Stimulated activated memory B cell treated with anti-CD40 and anti-IgM and Interleukin-4, amounts not matched to agents 10 μg/mL and 1 μg/mL and 100 μg/mL, for 72 hours (primary cell): ENCODE data around the gene ATM.

Experiments
- ATAC-seq: fragments of 150-1000 bp; cut with Tn5 transposase; 2 replicates; pipeline ENCODE4 v1.10.0; 2021
- H3K27ac Mint-ChIP-seq: one replicate; pipeline ENCODE4 v1.8.0; 2022; ENCODE audit warnings: mild to moderate bottlenecking, mixed read lengths
- H3K27me3 Mint-ChIP-seq: one replicate; pipeline ENCODE4 v1.8.0; 2022; ENCODE audit warnings: mixed read lengths
- H3K36me3 Mint-ChIP-seq: one replicate; pipeline ENCODE4 v1.8.0; 2022; ENCODE audit warnings: mixed read lengths
- H3K4me1 Mint-ChIP-seq: one replicate; pipeline ENCODE4 v1.8.0; 2022; ENCODE audit warnings: mixed read lengths
- H3K4me3 Mint-ChIP-seq: one replicate; pipeline ENCODE4 v1.8.0; 2022; ENCODE audit warnings: mild to moderate bottlenecking, moderate library complexity, mixed read lengths
- H3K9me3 Mint-ChIP-seq: one replicate; pipeline ENCODE4 v1.8.0; 2022; ENCODE audit warnings: mixed read lengths

ATM gene

DNA sequence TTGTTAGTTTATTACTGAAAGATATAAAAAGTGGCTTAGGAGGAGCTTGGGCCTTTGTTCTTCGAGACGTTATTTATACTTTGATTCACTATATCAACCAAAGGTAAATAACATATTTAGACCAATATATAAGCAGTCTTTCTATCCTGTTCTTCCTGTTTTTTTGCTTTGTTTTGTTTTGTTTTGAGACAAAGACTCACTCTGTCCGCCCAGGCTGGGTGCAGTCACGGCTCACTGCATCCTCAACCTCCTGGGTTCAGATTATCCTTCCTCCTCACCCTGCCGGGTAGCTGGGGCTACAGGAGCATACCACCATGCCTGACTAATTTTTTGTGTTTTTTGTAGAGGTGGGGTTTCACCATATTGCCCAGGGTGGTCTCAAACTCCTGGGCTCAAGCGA is 66.8 kb downstream of the ATM start:
- ATAC-seq, result peak; percentile 89
- peaks cover 21% of the 10 kb centered on the region for H3K4me1 Mint-ChIP-seq
- no peaks in the 10 kb centered on the region for H3K9me3 Mint-ChIP-seq
- H3K27me3 Mint-ChIP-seq, result no peaks in the 10 kb centered on the region
- H3K27ac Mint-ChIP-seq, result peak overlapping the region; percentile 69
- H3K36me3 Mint-ChIP-seq, result peaks cover 41% of the 10 kb centered on the region
- H3K4me3 Mint-ChIP-seq, result no peak overlapping the region

DNA sequence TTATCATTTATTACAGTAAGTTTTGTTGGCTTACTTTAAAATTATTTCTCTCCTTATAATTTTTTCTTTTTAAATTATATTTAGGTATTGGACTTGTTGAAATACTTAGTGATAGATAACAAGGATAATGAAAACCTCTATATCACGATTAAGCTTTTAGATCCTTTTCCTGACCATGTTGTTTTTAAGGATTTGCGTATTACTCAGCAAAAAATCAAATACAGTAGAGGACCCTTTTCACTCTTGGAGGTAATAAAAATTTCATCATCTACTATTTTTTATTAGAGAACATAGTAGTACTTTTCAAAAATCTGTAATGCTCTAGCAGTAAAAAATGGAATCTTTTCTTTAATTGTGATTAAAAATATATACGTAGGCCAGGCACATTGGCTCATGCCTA is 70.4 kb downstream of the ATM start:
- no peak overlapping the region for H3K4me3 Mint-ChIP-seq
- no peaks in the 10 kb centered on the region for H3K27me3 Mint-ChIP-seq
- no peaks in the 10 kb centered on the region for H3K9me3 Mint-ChIP-seq
- no peak for ATAC-seq
- H3K27ac Mint-ChIP-seq, result no peak overlapping the region
- peaks cover 30% of the 10 kb centered on the region for H3K36me3 Mint-ChIP-seq
- H3K4me1 Mint-ChIP-seq, result peaks cover 14% of the 10 kb centered on the region

GRCh38 chr11:108302121-108302785 is 79.4 kb downstream of the ATM start:
- no peaks in the 10 kb centered on the region for H3K9me3 Mint-ChIP-seq
- H3K27me3 Mint-ChIP-seq, result no peaks in the 10 kb centered on the region
- no peaks in the 10 kb centered on the region for H3K4me1 Mint-ChIP-seq
- H3K4me3 Mint-ChIP-seq, result no peak overlapping the region
- H3K27ac Mint-ChIP-seq, result no peak overlapping the region
- ATAC-seq, result no peak
- H3K36me3 Mint-ChIP-seq, result peaks cover 47% of the 10 kb centered on the region

DNA sequence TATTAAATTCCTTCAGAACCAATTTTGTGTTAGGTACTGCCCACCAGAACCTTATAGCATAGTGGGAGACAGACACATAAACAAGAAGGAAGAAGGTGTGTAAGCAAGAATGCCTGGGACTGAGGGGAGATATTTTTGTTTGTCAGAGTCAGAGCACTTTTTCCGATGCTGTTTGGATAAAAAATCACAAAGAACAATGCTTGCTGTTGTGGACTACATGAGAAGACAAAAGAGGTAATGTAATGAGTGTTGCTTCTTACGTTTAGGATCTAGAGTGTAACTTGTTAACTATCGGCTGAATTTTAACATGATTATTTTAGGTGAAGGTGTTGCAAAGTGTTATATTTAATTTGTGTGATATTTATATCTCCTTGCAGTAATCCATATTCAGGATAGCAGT is 84.9 kb downstream of the ATM start:
- H3K36me3 Mint-ChIP-seq, result peaks cover 40% of the 10 kb centered on the region
- peaks cover 7% of the 10 kb centered on the region for H3K4me1 Mint-ChIP-seq
- H3K9me3 Mint-ChIP-seq, result no peaks in the 10 kb centered on the region
- no peak for ATAC-seq
- no peak overlapping the region for H3K27ac Mint-ChIP-seq
- no peaks in the 10 kb centered on the region for H3K27me3 Mint-ChIP-seq
- H3K4me3 Mint-ChIP-seq, result no peak overlapping the region

- Mint-ChIP-seq H3K27ac (peak overlapping the region; percentile 44), H3K36me3 (peaks cover 43% of the 10 kb centered on the region), H3K4me3 (no peak overlapping the region), H3K9me3 (no peaks in the 10 kb centered on the region), H3K4me1 (peaks cover 3% of the 10 kb centered on the region), H3K27me3 (no peaks in the 10 kb centered on the region)
- ATAC-seq, result no peak
Observed at GRCh38 chr11:108313444-108313843, 90.6 kb downstream of the ATM start.

DNA sequence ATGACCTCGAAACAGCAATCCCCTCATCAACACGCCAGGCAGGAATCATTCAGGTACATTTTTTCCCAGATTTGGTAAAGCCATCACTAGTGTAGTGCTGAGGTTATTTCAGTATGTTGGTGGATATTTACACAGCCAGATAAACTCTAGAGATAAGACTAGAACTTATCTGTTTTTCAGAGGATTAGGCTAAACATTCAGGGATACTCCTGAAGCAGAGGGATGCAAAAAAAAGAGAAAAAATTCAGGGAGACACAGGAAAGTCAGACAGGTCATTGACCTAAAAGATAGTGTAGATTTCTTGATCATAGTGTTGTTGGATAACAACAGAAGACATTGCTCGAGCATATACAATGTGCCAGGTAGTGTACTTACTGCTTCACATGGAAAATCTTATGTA is 93.2 kb downstream of the ATM start:
- no peak overlapping the region for H3K27ac Mint-ChIP-seq

DNA sequence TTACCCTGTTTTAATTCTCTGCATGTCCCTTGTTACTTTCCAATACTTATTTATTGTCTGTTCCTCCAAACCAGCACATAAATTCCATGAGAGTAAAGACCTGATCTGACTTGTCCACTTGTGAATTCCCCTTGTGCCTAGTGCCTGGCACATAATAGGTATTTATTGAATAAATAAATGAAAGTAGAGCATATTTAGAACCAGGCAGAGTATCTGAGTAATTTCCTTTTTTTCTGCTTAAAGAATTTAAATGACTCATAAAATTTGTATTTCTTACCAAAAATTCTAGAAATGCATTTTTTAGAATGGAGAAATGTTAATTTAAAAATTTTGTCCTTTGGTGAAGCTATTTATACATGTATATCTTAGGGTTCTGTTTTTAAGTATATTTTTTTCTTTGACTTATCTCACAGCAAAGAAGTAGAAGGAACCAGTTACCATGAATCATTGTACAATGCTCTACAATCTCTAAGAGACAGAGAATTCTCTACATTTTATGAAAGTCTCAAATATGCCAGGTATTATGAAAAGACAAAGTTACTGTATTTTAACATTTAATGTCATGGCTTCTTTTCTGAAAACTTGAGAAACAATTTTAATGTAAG is 96.8 kb downstream of the ATM start:
- Mint-ChIP-seq H3K36me3 (peaks cover 42% of the 10 kb centered on the region), H3K9me3 (no peaks in the 10 kb centered on the region), H3K27me3 (no peaks in the 10 kb centered on the region), H3K27ac (no peak overlapping the region), H3K4me3 (no peak overlapping the region), H3K4me1 (no peaks in the 10 kb centered on the region)
- no peak for ATAC-seq

More for the DNA sequence above, 93.2 kb downstream of the ATM start:
- no peaks in the 10 kb centered on the region for H3K9me3 Mint-ChIP-seq
- no peaks in the 10 kb centered on the region for H3K27me3 Mint-ChIP-seq
- H3K4me1 Mint-ChIP-seq, result no peaks in the 10 kb centered on the region
- H3K36me3 Mint-ChIP-seq, result peaks cover 43% of the 10 kb centered on the region
- no peak overlapping the region for H3K4me3 Mint-ChIP-seq
- ATAC-seq, result no peak

DNA sequence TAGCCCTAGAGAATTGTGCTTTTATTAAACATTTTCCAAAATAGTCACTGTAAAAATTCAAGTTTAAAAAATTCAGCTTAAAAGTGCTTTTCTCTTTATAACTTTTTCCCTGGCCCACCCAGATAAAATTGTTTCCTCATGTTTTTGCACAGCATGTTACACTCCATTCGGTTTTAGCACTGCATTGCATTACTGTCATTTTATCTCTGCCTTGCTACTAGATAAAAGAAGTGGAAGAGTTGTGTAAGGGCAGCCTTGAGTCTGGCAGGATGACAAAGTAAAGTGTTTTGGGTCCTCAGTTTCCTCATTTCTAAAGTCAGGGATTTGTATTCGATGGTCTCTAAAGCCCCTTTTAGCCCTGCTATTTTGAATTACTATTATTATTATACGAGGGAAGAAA is 99.8 kb downstream of the ATM start:
- Mint-ChIP-seq H3K27ac (peak overlapping the region; percentile 27), H3K4me3 (no peak overlapping the region), H3K36me3 (peaks cover 40% of the 10 kb centered on the region), H3K27me3 (no peaks in the 10 kb centered on the region), H3K9me3 (no peaks in the 10 kb centered on the region), H3K4me1 (no peaks in the 10 kb centered on the region)
- no peak for ATAC-seq

GRCh38 chr11:108324587-108324986 is 101.7 kb downstream of the ATM start:
- Mint-ChIP-seq H3K27ac (no peak overlapping the region), H3K27me3 (no peaks in the 10 kb centered on the region), H3K36me3 (peaks cover 46% of the 10 kb centered on the region), H3K9me3 (no peaks in the 10 kb centered on the region), H3K4me3 (no peak overlapping the region), H3K4me1 (no peaks in the 10 kb centered on the region)
- ATAC-seq, result no peak

DNA sequence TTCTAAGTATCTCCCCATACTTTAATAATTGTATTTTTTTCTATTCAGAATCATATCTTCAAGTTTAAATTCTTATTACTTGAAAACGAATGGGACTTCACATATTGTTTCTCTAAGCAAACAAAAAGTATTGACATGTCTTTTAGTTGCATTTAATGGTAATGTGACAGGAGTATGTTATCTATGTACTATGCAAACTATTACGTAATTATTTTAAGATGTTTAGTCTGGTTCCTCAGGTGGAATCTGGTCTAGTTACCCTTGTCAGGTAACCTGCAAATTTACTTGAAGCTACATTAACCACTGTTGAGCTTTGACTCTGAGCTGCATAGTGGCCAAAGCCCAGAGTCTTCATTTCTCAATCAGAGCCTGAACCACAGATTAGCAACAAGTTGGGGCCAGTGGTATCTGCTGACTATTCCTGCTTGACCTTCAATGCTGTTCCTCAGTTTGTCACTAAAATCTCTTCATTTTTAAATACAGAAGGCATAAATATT is 110.6 kb downstream of the ATM start:
- H3K9me3 Mint-ChIP-seq, result no peaks in the 10 kb centered on the region
- no peak overlapping the region for H3K4me3 Mint-ChIP-seq
- no peak for ATAC-seq
- H3K36me3 Mint-ChIP-seq, result peaks cover 69% of the 10 kb centered on the region
- H3K27ac Mint-ChIP-seq, result no peak overlapping the region
- H3K27me3 Mint-ChIP-seq, result no peaks in the 10 kb centered on the region
- no peaks in the 10 kb centered on the region for H3K4me1 Mint-ChIP-seq

DNA sequence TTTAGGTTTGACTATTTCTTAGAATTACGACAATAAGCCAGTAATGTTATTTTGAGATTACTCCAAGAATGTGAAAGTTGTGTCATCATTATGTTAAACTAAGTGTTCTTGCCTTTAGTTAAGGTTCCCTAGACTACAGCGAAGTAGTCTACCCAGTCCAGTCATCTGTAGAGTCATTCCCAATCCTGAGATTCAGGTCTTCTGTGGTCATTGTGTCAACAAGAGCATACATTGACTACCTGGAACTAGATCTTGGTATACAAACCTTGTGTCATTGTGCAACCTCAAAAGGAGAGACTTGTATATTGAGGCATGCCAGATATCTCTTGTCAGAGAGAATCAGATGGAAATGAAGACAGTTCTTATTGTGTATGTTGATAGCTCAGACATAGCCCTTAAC is 115.9 kb downstream of the ATM start:
- H3K4me3 Mint-ChIP-seq, result no peak overlapping the region
- H3K36me3 Mint-ChIP-seq, result peaks cover 39% of the 10 kb centered on the region
- no peak overlapping the region for H3K27ac Mint-ChIP-seq
- no peaks in the 10 kb centered on the region for H3K9me3 Mint-ChIP-seq
- ATAC-seq, result no peak
- H3K4me1 Mint-ChIP-seq, result no peaks in the 10 kb centered on the region
- H3K27me3 Mint-ChIP-seq, result no peaks in the 10 kb centered on the region

DNA sequence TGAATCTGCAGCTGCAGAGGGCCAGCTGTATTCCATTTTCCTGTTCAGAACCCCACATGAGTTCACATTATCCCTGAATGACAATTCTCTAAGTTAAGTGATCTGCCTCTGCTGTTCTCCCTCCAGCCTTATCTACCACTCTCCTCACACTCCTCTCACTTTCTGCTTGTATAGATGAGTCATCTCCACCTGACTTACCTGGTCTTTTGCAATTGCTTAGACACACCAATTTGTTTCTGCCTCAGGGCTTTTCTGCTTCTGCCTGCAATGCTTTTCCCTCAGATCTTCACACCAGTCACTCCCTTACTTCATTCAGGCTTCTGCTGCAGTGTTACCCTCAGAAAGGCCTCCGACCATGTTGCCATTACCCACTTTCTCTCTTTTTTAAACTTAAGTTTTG is 118.1 kb downstream of the ATM start:
- no peaks in the 10 kb centered on the region for H3K27me3 Mint-ChIP-seq
- ATAC-seq, result no peak
- H3K4me3 Mint-ChIP-seq, result no peak overlapping the region
- no peaks in the 10 kb centered on the region for H3K9me3 Mint-ChIP-seq
- H3K27ac Mint-ChIP-seq, result no peak overlapping the region
- H3K36me3 Mint-ChIP-seq, result peaks cover 39% of the 10 kb centered on the region
- no peaks in the 10 kb centered on the region for H3K4me1 Mint-ChIP-seq

DNA sequence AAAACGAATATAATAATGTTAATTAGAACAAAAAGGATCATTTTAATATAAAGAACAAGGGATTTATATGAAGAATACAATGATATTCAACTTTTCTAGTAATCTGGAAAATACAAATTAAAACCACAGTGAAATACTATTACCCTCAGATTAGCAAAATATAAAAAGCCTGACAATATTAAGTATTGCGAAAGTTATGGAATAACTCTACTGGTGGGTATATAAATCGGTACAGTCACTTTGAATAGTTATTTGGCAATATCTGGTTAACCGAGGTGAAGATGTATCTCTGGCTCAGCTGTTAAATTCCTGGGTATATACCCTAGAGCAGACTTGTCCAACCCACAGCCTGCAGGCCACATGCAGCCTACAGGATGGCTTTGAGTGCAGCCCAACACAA is 118.8 kb downstream of the ATM start:
- no peak for ATAC-seq
- H3K27me3 Mint-ChIP-seq, result no peaks in the 10 kb centered on the region
- peaks cover 33% of the 10 kb centered on the region for H3K36me3 Mint-ChIP-seq
- H3K27ac Mint-ChIP-seq, result no peak overlapping the region
- H3K9me3 Mint-ChIP-seq, result no peaks in the 10 kb centered on the region
- no peaks in the 10 kb centered on the region for H3K4me1 Mint-ChIP-seq
- no peak overlapping the region for H3K4me3 Mint-ChIP-seq

DNA sequence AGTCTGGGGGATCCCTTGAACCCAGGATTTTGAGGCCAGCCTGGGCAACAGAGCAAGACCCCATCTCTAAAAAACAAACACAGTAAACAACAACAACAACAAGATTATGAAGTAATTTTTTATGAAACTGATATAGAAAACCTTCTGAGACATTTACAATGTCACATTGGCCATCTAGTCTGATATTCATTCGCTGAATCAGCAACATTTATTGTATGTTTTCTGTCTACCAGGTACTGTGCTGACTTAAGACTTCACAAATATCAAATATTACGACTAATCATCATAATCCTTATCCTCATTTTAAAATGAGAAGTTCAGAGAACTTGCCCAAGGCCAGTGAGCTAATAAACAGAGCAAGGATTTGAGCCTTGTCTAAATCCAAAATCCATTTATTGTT is 120.8 kb downstream of the ATM start:
- Mint-ChIP-seq H3K27ac (no peak overlapping the region), H3K4me1 (no peaks in the 10 kb centered on the region)

DNA sequence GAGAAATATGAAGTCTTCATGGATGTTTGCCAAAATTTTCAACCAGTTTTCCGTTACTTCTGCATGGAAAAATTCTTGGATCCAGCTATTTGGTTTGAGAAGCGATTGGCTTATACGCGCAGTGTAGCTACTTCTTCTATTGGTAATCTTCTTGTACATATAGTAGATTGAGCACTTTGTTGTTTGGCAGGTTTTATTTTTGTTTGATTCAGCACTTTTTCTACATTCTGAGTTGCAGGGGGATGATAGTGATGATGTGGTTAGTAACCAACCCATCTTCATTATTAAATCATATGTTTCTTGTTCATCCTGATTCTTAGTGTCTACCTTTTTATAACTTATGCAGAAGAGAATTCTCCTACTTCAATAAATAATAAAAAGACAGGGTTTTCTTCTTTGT is 122.9 kb downstream of the ATM start:
- Mint-ChIP-seq H3K4me1 (no peaks in the 10 kb centered on the region), H3K36me3 (peaks cover 60% of the 10 kb centered on the region), H3K27ac (no peak overlapping the region), H3K4me3 (no peak overlapping the region), H3K27me3 (no peaks in the 10 kb centered on the region), H3K9me3 (no peaks in the 10 kb centered on the region)
- no peak for ATAC-seq

More for the DNA sequence above, 120.8 kb downstream of the ATM start:
- Mint-ChIP-seq H3K27me3 (no peaks in the 10 kb centered on the region), H3K36me3 (peaks cover 44% of the 10 kb centered on the region), H3K4me3 (no peak overlapping the region), H3K9me3 (no peaks in the 10 kb centered on the region)
- ATAC-seq, result no peak

DNA sequence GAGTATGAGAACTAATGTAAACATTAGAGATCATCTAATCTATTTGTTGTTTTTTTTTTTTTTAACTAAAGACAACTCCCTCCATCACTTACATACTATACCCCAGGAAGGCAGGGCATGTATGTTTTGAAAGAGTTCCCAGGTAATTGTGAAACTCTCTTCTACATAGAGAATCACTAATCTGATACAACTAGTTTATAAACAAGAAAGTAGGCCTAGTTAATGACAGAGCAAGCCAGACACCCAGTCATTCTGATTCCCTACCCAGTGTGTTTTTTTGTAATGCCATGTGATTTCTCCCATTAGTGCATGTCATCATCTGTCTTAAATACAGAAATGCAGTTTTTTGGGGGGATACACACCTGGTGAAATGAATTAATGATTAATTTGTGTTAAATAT is 123.6 kb downstream of the ATM start:
- no peaks in the 10 kb centered on the region for H3K27me3 Mint-ChIP-seq
- H3K4me1 Mint-ChIP-seq, result no peaks in the 10 kb centered on the region
- H3K27ac Mint-ChIP-seq, result no peak overlapping the region
- no peak for ATAC-seq
- H3K4me3 Mint-ChIP-seq, result no peak overlapping the region
- H3K9me3 Mint-ChIP-seq, result no peaks in the 10 kb centered on the region
- H3K36me3 Mint-ChIP-seq, result peaks cover 64% of the 10 kb centered on the region
